K562 (cell line): ENCODE results near the gene USP6. TPM values are rescaled to one million over a fixed set of nuclear protein-coding genes. Genes with fewer than 3 reads are reported as not detected.

Experiments
- ATAC-seq: fragments of 200-7000 bp; cut with Tn5 transposase; 3 replicates; pipeline ENCODE4 v1.9.1; 2020; ENCODE audit warnings: moderate library complexity
- BruUV-seq: library from RNA; stranded (reverse); fragments of 400-500 nt; replicated peaks from 2 replicates; lab custom pipeline; 2021; lab: Mats Ljungman, UMichigan
- CTCF ChIA-PET: fragments of 300-600 bp; formaldehyde crosslinking; extraction: SDS; loops from one replicate; lab custom pipeline; 2021; ENCODE audit warnings: low intra/inter-chr PET ratio; lab: Yijun Ruan, JAX
- POLR2A ChIA-PET: fragments of 300-600, 350-650 bp; sonication (Branson Sonifier 250); formaldehyde crosslinking; extraction: SDS; loops from one replicate; lab custom pipeline; 2021; ENCODE audit warnings: antibody characterized with exemption, inconsistent platforms; lab: Yijun Ruan, JAX
- DNase-seq, 4 experiments: peaks; one replicate each; pipeline versions ENCODE4 v3.0.0 to v3.0.0-alpha.2; 2011 to 2018; ENCODE audit warnings: low spot score in 3 of 4, mixed read lengths in 3 of 4; ENCODE audit errors: extremely low read depth in 1 of 4
- FAIRE-seq: peaks from 2 replicates; lab custom pipeline; 2011; peaks lifted over from hg19 to GRCh38; lab: Jason Lieb, UNC
- H2AFZ ChIP-seq: 2 replicates; pipeline ENCODE4 v1.6.0; 2011; ENCODE audit warnings: low read depth, low read length, control low read depth, inconsistent platforms
- H3K27ac ChIP-seq: fragments of 200-600 bp; 3 replicates; pipeline ENCODE4 v1.8.0; 2011; ENCODE audit warnings: low read depth, mild to moderate bottlenecking, control low read depth, inconsistent platforms, low read length, moderate library complexity, mixed read lengths; ENCODE audit errors: extremely low read depth
- H3K27me3 ChIP-seq, 2 experiments: fragments of 300-600 bp in 1 of 2; 2 replicates in 1 of 2; 3 replicates in 1 of 2; pipeline versions ENCODE4 v1.6.0 to v1.8.0; 2011; ENCODE audit warnings: inconsistent platforms in 2 of 2, low read length in 2 of 2, mild to moderate bottlenecking in 1 of 2, mixed read lengths in 1 of 2, moderate library complexity in 1 of 2; ENCODE audit not compliant: control insufficient read depth in 2 of 2, insufficient read depth in 2 of 2
- H3K36me3 ChIP-seq: fragments of 300-600 bp; 3 replicates; pipeline ENCODE4 v1.8.0; 2011; ENCODE audit warnings: mild to moderate bottlenecking, low read length, inconsistent platforms; ENCODE audit not compliant: control insufficient read depth, insufficient read depth
- H3K4me1 ChIP-seq, 2 experiments: fragments of 200-600 bp in 1 of 2; replicated peaks in 1 of 2; 2 replicates in 1 of 2; 3 replicates in 1 of 2; pipeline versions ENCODE4 v1.5.1 to v1.8.0; 2011; ENCODE audit warnings: inconsistent platforms in 2 of 2, low read length in 2 of 2, mild to moderate bottlenecking in 1 of 2, mixed read lengths in 1 of 2, moderate library complexity in 1 of 2; ENCODE audit not compliant: control insufficient read depth in 2 of 2, insufficient read depth in 2 of 2
- H3K4me2 ChIP-seq: 2 replicates; pipeline ENCODE4 v1.6.1; 2011; ENCODE audit warnings: low read length, control low read depth, inconsistent platforms, mixed read lengths; ENCODE audit not compliant: insufficient read depth
- H3K4me3 ChIP-seq: fragments of 200-600 bp; sonication (generic), shearing (Covaris generic); 2 replicates; pipeline ENCODE4 v1.5.1; 2016; ENCODE audit warnings: control low read depth, inconsistent platforms
- H3K79me2 ChIP-seq: fragments of 200-600 bp; 3 replicates; pipeline ENCODE4 v1.8.0; 2011; ENCODE audit warnings: low read length, inconsistent platforms; ENCODE audit not compliant: control insufficient read depth, insufficient read depth
- H3K9ac ChIP-seq, 2 experiments: 2 replicates each; pipeline versions ENCODE4 v1.6.0 to v1.6.1; 2011; ENCODE audit warnings: low read depth in 2 of 2, low read length in 2 of 2, control low read depth in 1 of 2, inconsistent platforms in 1 of 2, mild to moderate bottlenecking in 1 of 2, mixed read lengths in 1 of 2; ENCODE audit not compliant: insufficient read depth in 1 of 2
- H3K9me1 ChIP-seq: one replicate; pipeline ENCODE4 v1.6.0; 2011; ENCODE audit warnings: inconsistent platforms, mild to moderate bottlenecking, low read length, moderate library complexity; ENCODE audit not compliant: control insufficient read depth, insufficient read depth
- H3K9me3 ChIP-seq: replicated peaks from 2 replicates; pipeline ENCODE4 v1.5.1; 2011; ENCODE audit warnings: low read depth, low read length, inconsistent platforms; ENCODE audit not compliant: control insufficient read depth, insufficient read depth
- H4K20me1 ChIP-seq: replicated peaks from 2 replicates; pipeline ENCODE4 v1.6.1; 2011; ENCODE audit warnings: low read length, inconsistent platforms, mixed read lengths; ENCODE audit not compliant: control insufficient read depth, insufficient read depth
- CC2D1A ChIP-seq: fragments of 450-650 bp; IDR thresholded peaks from 2 replicates; pipeline ENCODE4 v1.6.1; 2017; ENCODE audit warnings: mild to moderate bottlenecking
- WGBS: fragments of 100-300 bp; shearing (Covaris generic); methylation state at CpG from one replicate; pipeline ENCODE4 v1.1.6; 2016; ENCODE audit warnings: low coverage, mixed read lengths; ENCODE audit not compliant: insufficient coverage; ENCODE audit errors: missing lambda C conversion rate; 5-methylcytosine and 5-hydroxymethylcytosine counted together
- in situ Hi-C: fragments of 300-500 bp; cut with MboI; formaldehyde crosslinking; loops from 4 replicates; pipeline ENCODE4 v1.15.0; 2018; ENCODE audit warnings: inconsistent platforms, mixed read lengths
- intact Hi-C: fragments of 100-400 bp; cut with micrococcal nuclease; formaldehyde crosslinking; loops from 2 replicates; pipeline ENCODE4 v1.14.2; 2022
- polyA plus RNA-seq, 8 experiments: library from polyadenylated mRNA; depleted of rRNA in 4 of 8; stranded (reverse) in 5 of 8; unstranded in 3 of 8; fragments of >200 nt; fragmentation: Nextera tagmentation in 2 of 8; fragmentation: Illumina TruSeq in 1 of 8; extraction: Ambion mirVana in 2 of 8; extraction: Trizol in 1 of 8; gene quantifications; 2 replicates each; pipeline versions ENCODE4 v1.2.1 to v1.2.3, GENCODE V29; 2011 to 2014; ENCODE audit warnings: inconsistent platforms in 1 of 8, missing spikeins in 1 of 8
- total RNA-seq, 7 experiments: library from RNA; depleted of rRNA in 6 of 7; stranded (reverse); fragments of >200 nt in 6 of 7; fragmentation: Illumina TruSeq in 2 of 7; extraction: Trizol in 2 of 7; gene quantifications; 2 replicates each; pipeline versions ENCODE4 v1.2.1 to v1.2.3, GENCODE V29; 2011 to 2021; ENCODE audit warnings: low replicate concordance in 1 of 7
- TF ChIP-seq, protein P1 (sequence below): IDR thresholded peaks from 2 replicates; pipeline ENCODE4 v1.6.1; 2012; ENCODE audit warnings: low read depth, low read length, improper control_type of control experiment, borderline replicate concordance

USP6 gene
- total and polyA plus RNA-seq, 9 of the 15 experiments (the other 6 are each of a cell fraction or from before 2014, with no cell fraction given) = 0.01 to 0.09 (median 0.04) TPM; not detected in 4

DNA sequence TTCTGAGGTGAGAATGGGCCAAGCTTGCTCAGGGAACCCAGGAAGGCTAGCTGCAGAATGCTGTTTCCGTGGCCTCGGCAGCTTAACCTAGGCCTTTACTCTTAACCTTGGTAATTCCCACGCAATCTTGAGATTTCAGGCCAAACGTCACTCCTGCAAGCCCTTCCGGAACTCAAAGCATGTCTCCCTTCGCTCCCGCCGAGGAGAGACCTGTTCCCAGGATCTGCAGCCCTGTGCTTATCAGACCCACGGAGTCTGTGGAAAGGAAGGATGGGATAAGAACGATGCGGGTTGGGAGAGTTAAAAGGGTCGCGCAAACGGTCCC, 38.1 kb upstream of the USP6 start:
- no peak overlapping the region for H2AFZ ChIP-seq
- no TSS peak for BruUV-seq
- 29% methylated on average over 10 of the region's 14 CpGs for WGBS
- intact Hi-C loops (no loop called here), in situ Hi-C loops (no loop called here)
- H3K79me2 ChIP-seq = no peaks in the 10 kb centered on the region
- no peak for TF ChIP-seq CC2D1A
- TF ChIP-seq, protein P1, sequence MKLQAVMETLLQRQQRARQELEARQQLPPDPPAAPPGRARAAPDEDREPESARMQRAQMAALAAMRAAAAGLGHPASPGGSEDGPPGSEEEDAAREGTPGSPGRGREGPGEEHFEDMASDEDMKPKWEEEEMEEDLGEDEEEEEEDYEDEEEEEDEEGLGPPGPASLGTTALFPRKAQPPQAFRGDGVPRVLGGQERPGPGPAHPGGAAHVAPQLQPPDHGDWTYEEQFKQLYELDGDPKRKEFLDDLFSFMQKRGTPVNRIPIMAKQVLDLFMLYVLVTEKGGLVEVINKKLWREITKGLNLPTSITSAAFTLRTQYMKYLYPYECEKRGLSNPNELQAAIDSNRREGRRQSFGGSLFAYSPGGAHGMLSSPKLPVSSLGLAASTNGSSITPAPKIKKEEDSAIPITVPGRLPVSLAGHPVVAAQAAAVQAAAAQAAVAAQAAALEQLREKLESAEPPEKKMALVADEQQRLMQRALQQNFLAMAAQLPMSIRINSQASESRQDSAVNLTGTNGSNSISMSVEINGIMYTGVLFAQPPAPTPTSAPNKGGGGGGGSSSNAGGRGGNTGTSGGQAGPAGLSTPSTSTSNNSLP = no peak
- no peaks in the 10 kb centered on the region for H3K9me1 ChIP-seq
- H3K4me2 ChIP-seq = no peak overlapping the region
- H4K20me1 ChIP-seq = no peaks in the 10 kb centered on the region
- CTCF ChIA-PET = no interaction called here
- H3K4me1 ChIP-seq = peaks cover 0 to 10% of the 10 kb centered on the region in 2 experiments; a peak in 2 of 5 replicates
- ATAC-seq (no peak), DNase-seq (no peak), FAIRE-seq (no peak)
- H3K9me3 ChIP-seq = no peaks in the 10 kb centered on the region
- H3K27me3 ChIP-seq = peaks cover 2 to 10% of the 10 kb centered on the region in 2 experiments; a peak in 2 of 5 replicates
- H3K4me3 ChIP-seq = no peak overlapping the region
- POLR2A ChIA-PET = no interaction called here
- H3K36me3 ChIP-seq = no peaks in the 10 kb centered on the region
- no peak overlapping the region for H3K9ac ChIP-seq
- no peak overlapping the region for H3K27ac ChIP-seq
